Calu3 (cell line): Measurements from ENCODE around the gene MYO3B. TPM values are rescaled to one million over a fixed set of nuclear protein-coding genes. Genes with fewer than 3 reads are reported as not detected.

Experiments
- BruUV-seq: library from RNA; stranded (reverse); fragments of 400-500 nt; replicated peaks from 2 replicates; lab custom pipeline; 2021; lab: Mats Ljungman, UMichigan
- CTCF ChIA-PET: fragments of 300-600 bp; sonication (Branson Sonifier 250); formaldehyde crosslinking; loops from one replicate; lab custom pipeline; 2022; ENCODE audit warnings: antibody characterized with exemption; lab: Charles Lee
- DNase-seq: peaks from one replicate; pipeline ENCODE4 v3.0.0; 2022
- H3K27ac Mint-ChIP-seq: one replicate; pipeline ENCODE4 v1.8.0; 2022; ENCODE audit warnings: mixed read lengths; ENCODE audit not compliant: unreplicated experiment
- H3K27me3 Mint-ChIP-seq: one replicate; pipeline ENCODE4 v1.8.0; 2022; ENCODE audit warnings: mixed read lengths; ENCODE audit not compliant: unreplicated experiment
- H3K36me3 Mint-ChIP-seq: one replicate; pipeline ENCODE4 v1.8.0; 2022; ENCODE audit warnings: mild to moderate bottlenecking, moderate library complexity, mixed read lengths; ENCODE audit not compliant: insufficient read depth, unreplicated experiment
- H3K4me1 Mint-ChIP-seq: one replicate; pipeline ENCODE4 v1.8.0; 2022; ENCODE audit warnings: mild to moderate bottlenecking, low read depth, mixed read lengths; ENCODE audit not compliant: unreplicated experiment
- H3K4me3 Mint-ChIP-seq: one replicate; pipeline ENCODE4 v1.8.0; 2022; ENCODE audit warnings: mild to moderate bottlenecking, low read depth, moderate library complexity, mixed read lengths; ENCODE audit not compliant: unreplicated experiment
- H3K9me3 Mint-ChIP-seq: one replicate; pipeline ENCODE4 v1.8.0; 2022; ENCODE audit warnings: low read depth, mixed read lengths; ENCODE audit not compliant: unreplicated experiment
- intact Hi-C: fragments of 100-400 bp; cut with micrococcal nuclease; formaldehyde crosslinking; loops from one replicate; pipeline ENCODE4 v1.10.0; 2022; ENCODE audit not compliant: unreplicated experiment
- total RNA-seq: library from RNA; stranded (reverse); gene quantifications from 2 replicates; pipeline ENCODE4 v1.2.3, GENCODE V29; 2022
- TF ChIP-seq, protein P1 (sequence below): fragments of 200-600 bp; IDR thresholded peaks from one replicate; pipeline ENCODE4 v1.8.0; 2022; ENCODE audit warnings: antibody characterized with exemption; ENCODE audit not compliant: unreplicated experiment

MYO3B gene
- total RNA-seq, 1 experiment from 2014 or later: 5.0 TPM

DNA sequence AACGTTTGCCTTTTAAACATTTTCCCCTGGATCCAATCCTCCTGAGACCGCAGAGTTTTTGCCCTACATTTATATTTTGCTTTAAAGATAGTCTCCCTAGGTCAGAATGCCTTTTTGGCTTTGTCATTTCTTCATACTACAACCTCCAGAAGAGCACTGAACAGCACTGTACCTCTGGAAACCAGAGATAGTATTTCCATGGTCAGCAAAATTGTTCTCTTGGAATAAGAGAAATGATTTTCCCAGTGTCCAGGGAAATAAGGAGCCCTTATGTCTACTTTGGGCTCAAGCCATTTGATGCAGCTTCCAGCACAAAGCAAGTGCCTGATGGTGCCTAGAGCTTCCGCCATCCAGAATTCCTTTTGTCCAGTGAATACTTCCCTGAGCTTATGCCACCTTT lies 461.7 kb downstream of the MYO3B start:
- CTCF ChIA-PET: no interaction called here
- Mint-ChIP-seq H3K4me3 (no peak overlapping the region), H3K27me3 (no peaks in the 10 kb centered on the region), H3K36me3 (no peaks in the 10 kb centered on the region), H3K4me1 (no peaks in the 10 kb centered on the region), H3K27ac (no peak overlapping the region), H3K9me3 (no peaks in the 10 kb centered on the region)
- TF ChIP-seq, protein P1, sequence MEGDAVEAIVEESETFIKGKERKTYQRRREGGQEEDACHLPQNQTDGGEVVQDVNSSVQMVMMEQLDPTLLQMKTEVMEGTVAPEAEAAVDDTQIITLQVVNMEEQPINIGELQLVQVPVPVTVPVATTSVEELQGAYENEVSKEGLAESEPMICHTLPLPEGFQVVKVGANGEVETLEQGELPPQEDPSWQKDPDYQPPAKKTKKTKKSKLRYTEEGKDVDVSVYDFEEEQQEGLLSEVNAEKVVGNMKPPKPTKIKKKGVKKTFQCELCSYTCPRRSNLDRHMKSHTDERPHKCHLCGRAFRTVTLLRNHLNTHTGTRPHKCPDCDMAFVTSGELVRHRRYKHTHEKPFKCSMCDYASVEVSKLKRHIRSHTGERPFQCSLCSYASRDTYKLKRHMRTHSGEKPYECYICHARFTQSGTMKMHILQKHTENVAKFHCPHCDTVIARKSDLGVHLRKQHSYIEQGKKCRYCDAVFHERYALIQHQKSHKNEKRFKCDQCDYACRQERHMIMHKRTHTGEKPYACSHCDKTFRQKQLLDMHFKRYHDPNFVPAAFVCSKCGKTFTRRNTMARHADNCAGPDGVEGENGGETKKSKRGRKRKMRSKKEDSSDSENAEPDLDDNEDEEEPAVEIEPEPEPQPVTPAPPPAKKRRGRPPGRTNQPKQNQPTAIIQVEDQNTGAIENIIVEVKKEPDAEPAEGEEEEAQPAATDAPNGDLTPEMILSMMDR: no peak
- DNase-seq: no peak
- intact Hi-C loops: no loop called here
- no TSS peak for BruUV-seq

DNA sequence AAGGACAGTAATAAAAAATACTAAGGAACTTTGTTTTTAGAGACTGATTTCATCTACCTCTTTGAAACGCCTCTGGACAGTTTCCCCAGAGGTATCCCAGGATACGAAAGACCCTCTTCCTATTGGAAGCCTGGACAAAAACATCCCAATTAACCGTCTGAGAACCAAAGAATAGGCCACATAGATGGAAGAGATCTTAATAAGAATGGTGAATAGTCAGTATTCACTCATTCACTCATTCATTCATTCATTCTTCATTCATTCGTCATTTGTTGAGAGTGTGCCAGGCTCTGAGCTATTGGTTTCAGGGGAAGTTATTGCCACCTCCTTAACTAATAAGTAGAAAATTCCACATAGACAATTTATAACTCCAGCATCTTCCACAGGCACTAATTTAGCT lies 464.0 kb downstream of the MYO3B start:
- Mint-ChIP-seq H3K9me3 (no peaks in the 10 kb centered on the region), H3K27me3 (no peaks in the 10 kb centered on the region), H3K4me3 (no peak overlapping the region), H3K27ac (no peak overlapping the region), H3K4me1 (no peaks in the 10 kb centered on the region), H3K36me3 (no peaks in the 10 kb centered on the region)
- TF ChIP-seq, protein P1: no peak
- intact Hi-C loops: no loop called here
- no TSS peak for BruUV-seq
- no peak for DNase-seq
- CTCF ChIA-PET: interaction anchor here (0.9 kb wide), 1 partner anchor 9 kb away, joined by 3 read pairs; no protein-coding TSS in a partner anchor

DNA sequence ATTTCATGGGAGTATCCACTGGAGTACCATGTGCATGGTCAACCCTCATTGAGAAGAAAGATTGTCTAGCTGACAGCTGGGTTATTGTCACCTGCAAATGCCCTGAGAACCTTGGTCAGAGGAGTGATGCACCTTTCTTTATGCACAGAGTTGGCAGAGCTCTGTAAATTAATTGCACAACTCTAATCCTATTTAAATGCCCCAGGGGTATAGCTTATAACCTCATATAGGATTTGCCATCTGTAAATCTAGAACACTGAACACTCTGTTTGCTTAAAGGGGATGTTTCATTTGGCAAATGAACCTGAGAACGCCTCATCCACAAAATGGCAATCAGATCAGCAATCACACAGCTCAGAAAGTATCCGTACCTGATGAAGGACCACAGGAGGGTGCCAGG lies 465.4 kb downstream of the MYO3B start:
- no peaks in the 10 kb centered on the region for H3K27me3 Mint-ChIP-seq
- BruUV-seq: no TSS peak
- H3K36me3 Mint-ChIP-seq: no peaks in the 10 kb centered on the region
- H3K4me1 Mint-ChIP-seq: no peaks in the 10 kb centered on the region
- H3K27ac Mint-ChIP-seq: no peak overlapping the region
- H3K9me3 Mint-ChIP-seq: no peaks in the 10 kb centered on the region
- no peak overlapping the region for H3K4me3 Mint-ChIP-seq
- DNase-seq: no peak
- intact Hi-C loops: no loop called here
- CTCF ChIA-PET: no interaction called here
- TF ChIP-seq, protein P1: no peak

DNA sequence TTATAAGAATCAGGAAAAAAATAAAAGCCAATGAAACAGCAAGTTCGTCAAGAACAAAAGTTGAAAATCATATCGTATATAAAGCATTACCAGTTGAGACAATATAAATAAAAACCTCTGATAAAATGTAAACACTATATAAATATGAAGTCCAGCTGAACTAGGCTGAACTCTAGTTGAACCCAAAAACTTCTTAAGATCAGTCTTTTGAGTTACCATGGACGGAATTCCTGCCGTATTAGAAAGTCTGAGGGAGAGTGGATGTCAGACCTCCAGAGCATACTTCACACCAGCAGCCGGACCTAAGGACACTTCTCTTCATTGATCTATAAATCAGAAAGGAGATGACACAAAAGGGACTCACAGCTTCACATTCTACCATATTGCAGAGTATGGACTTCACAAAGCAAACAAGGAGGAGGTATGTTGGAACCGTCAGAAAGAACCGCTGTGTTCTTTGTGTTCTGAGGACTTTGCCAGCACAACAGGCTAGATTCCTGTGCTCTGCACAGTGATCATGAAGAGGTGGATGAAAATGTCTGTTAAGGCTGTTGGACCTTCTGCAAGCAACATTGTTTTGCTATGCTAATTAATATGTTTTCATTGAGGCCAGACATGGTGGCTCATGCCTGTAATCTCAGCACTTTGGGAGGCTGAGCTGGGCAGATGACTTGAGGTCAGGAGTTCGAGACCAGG lies 469.9 kb downstream of the MYO3B start:
- CTCF ChIA-PET: no interaction called here
- no peaks in the 10 kb centered on the region for H3K27me3 Mint-ChIP-seq
- H3K9me3 Mint-ChIP-seq: no peaks in the 10 kb centered on the region
- intact Hi-C loops: no loop called here
- H3K36me3 Mint-ChIP-seq: no peaks in the 10 kb centered on the region
- H3K4me3 Mint-ChIP-seq: no peak overlapping the region
- no peak for DNase-seq
- TF ChIP-seq, protein P1: no peak
- H3K27ac Mint-ChIP-seq: no peak overlapping the region
- BruUV-seq: no TSS peak
- H3K4me1 Mint-ChIP-seq: no peaks in the 10 kb centered on the region
